HFFc6 (cell line): ENCODE measurements around the gene MEF2C. TPM values are rescaled to one million over a fixed set of nuclear protein-coding genes. Genes with fewer than 3 reads are reported as not detected.
A peak's percentile ranks its signal among the peaks of the same experiment; 100 is the strongest.

Experiments
- DNase-seq: peaks from one replicate; pipeline ENCODE4 v3.0.0-alpha.2; 2018
- H3K27ac Mint-ChIP-seq: 2 replicates; pipeline ENCODE4 v1.8.0; 2020; ENCODE audit warnings: mild to moderate bottlenecking, mixed read lengths
- H3K27me3 Mint-ChIP-seq: 2 replicates; pipeline ENCODE4 v1.8.0; 2021; ENCODE audit warnings: mild to moderate bottlenecking, moderate library complexity, mixed read lengths; ENCODE audit not compliant: insufficient read depth
- H3K36me3 Mint-ChIP-seq: 2 replicates; pipeline ENCODE4 v1.8.0; 2021; ENCODE audit warnings: low read depth, mixed read lengths
- H3K4me1 Mint-ChIP-seq: 2 replicates; pipeline ENCODE4 v1.8.0; 2020; ENCODE audit warnings: low read depth, mixed read lengths
- H3K4me3 Mint-ChIP-seq: 2 replicates; pipeline ENCODE4 v1.8.0; 2020; ENCODE audit warnings: mild to moderate bottlenecking, moderate library complexity, mixed read lengths
- H3K9me3 Mint-ChIP-seq: 2 replicates; pipeline ENCODE4 v1.8.0; 2020; ENCODE audit warnings: mild to moderate bottlenecking, mixed read lengths
- CTCF ChIP-seq: fragments of 200-600 bp; sonication (generic); IDR thresholded peaks from 2 replicates; pipeline ENCODE4 v1.5.0; 2021; ENCODE audit warnings: antibody characterized with exemption, mild to moderate bottlenecking
- total RNA-seq, 6 experiments: library from RNA; stranded (reverse); fragmentation: NEBNext Ultra II Directional; extraction: Animal tissue kit (Norgen Biotek cat#: 25700); gene quantifications; 2 replicates in 1 of 6; 3 replicates in 5 of 6; pipeline ENCODE4 v1.2.3, GENCODE V29; 2021

Gene MEF2C
- total RNA-seq, 6 experiments from 2014 or later, result 3.6 to 12.6 (median 9.2) TPM

- no peaks in the 10 kb centered on the region for H3K9me3 Mint-ChIP-seq
- peaks cover 17% of the 10 kb centered on the region; the same call in 1 of the 2 replicates for H3K4me1 Mint-ChIP-seq
- TF ChIP-seq CTCF, result no peak
- H3K4me3 Mint-ChIP-seq, result no peak overlapping the region
- H3K27ac Mint-ChIP-seq, result no peak overlapping the region
- no peak for DNase-seq
- H3K27me3 Mint-ChIP-seq, result peaks cover 2% of the 10 kb centered on the region; the same call in 1 of the 2 replicates
- no peaks in the 10 kb centered on the region for H3K36me3 Mint-ChIP-seq
Observed at GRCh38 chr5:88837222-88837621, 45.8 kb downstream of the MEF2C start.

GRCh38 chr5:88836195-88836838, 46.7 kb downstream of the MEF2C start:
- Mint-ChIP-seq H3K9me3 (no peaks in the 10 kb centered on the region), H3K27ac (no peak overlapping the region), H3K36me3 (no peaks in the 10 kb centered on the region), H3K27me3 (peaks cover 2% of the 10 kb centered on the region; the same call in 1 of the 2 replicates), H3K4me1 (peaks cover 17% of the 10 kb centered on the region; the same call in 1 of the 2 replicates), H3K4me3 (no peak overlapping the region)
- TF ChIP-seq CTCF, result no peak
- DNase-seq, result no peak

- H3K27ac Mint-ChIP-seq, result no peak overlapping the region
- H3K4me1 Mint-ChIP-seq, result peaks cover 26% of the 10 kb centered on the region
- H3K27me3 Mint-ChIP-seq, result peaks cover 2% of the 10 kb centered on the region; the same call in 1 of the 2 replicates
- no peak overlapping the region for H3K4me3 Mint-ChIP-seq
- DNase-seq, result no peak
- TF ChIP-seq CTCF, result no peak
- H3K36me3 Mint-ChIP-seq, result no peaks in the 10 kb centered on the region
- no peaks in the 10 kb centered on the region for H3K9me3 Mint-ChIP-seq
Observed at GRCh38 chr5:88834499-88834898, 48.5 kb downstream of the MEF2C start.

- TF ChIP-seq CTCF, result no peak
- Mint-ChIP-seq H3K36me3 (no peaks in the 10 kb centered on the region), H3K27me3 (peaks cover 2% of the 10 kb centered on the region; the same call in 1 of the 2 replicates), H3K27ac (peak overlapping the region; percentile 53; the same call in 1 of the 2 replicates), H3K4me1 (peaks cover 30% of the 10 kb centered on the region), H3K4me3 (no peak overlapping the region), H3K9me3 (no peaks in the 10 kb centered on the region)
- DNase-seq, result no peak
Observed at GRCh38 chr5:88834131-88834462, 48.9 kb downstream of the MEF2C start.

GRCh38 chr5:88833371-88834130, 49.4 kb downstream of the MEF2C start:
- no peak for TF ChIP-seq CTCF
- Mint-ChIP-seq H3K4me3 (peak overlapping the region; percentile 69), H3K9me3 (no peaks in the 10 kb centered on the region), H3K36me3 (no peaks in the 10 kb centered on the region), H3K4me1 (peaks cover 36% of the 10 kb centered on the region), H3K27me3 (peaks cover 2% of the 10 kb centered on the region; the same call in 1 of the 2 replicates), H3K27ac (peak overlapping the region; percentile 53)
- peak; percentile 20 for DNase-seq
